GM12878 (cell line): ENCODE data around the gene DLG2. TPM values are rescaled to one million over a fixed set of nuclear protein-coding genes. Genes with fewer than 3 reads are reported as not detected.
A peak's percentile ranks its signal among the peaks of the same experiment; 100 is the strongest.

ENCODE experiments used
- ATAC-seq: fragments of 200-7000 bp; cut with Tn5 transposase; 3 replicates; pipeline ENCODE4 v1.9.1; 2020; ENCODE audit warnings: mild to moderate bottlenecking, moderate library complexity
- BruUV-seq: library from RNA; stranded (reverse); fragments of 400-500 nt; replicated peaks from 2 replicates; lab custom pipeline; 2021; lab: Mats Ljungman, UMichigan
- CTCF ChIA-PET: fragments of 300-600 bp; sonication (Branson Sonifier 250); formaldehyde crosslinking; extraction: SDS; loops from one replicate; lab custom pipeline; 2021; ENCODE audit warnings: inconsistent platforms; lab: Yijun Ruan, JAX
- POLR2A ChIA-PET: fragments of 350-600 bp; formaldehyde crosslinking; extraction: SDS; loops from one replicate; lab custom pipeline; 2021; ENCODE audit warnings: inconsistent platforms; lab: Charles Lee
- RAD21 ChIA-PET: fragments of 300-600 bp; sonication (Branson Sonifier 250); formaldehyde crosslinking; loops from one replicate; lab custom pipeline; 2023; ENCODE audit warnings: antibody characterized with exemption; ENCODE audit not compliant: unreplicated experiment; lab: Charles Lee
- SMC1A ChIA-PET: fragments of 300-600 bp; sonication (Branson Sonifier 250); formaldehyde crosslinking; loops from one replicate; lab custom pipeline; 2023; ENCODE audit not compliant: unreplicated experiment, uncharacterized antibody; lab: Charles Lee
- DNase-seq: peaks from one replicate; pipeline ENCODE4 v3.0.0-alpha.2; 2011; ENCODE audit warnings: low read depth, low spot score
- FAIRE-seq: peaks from 3 replicates; lab custom pipeline; 2011; peaks lifted over from hg19 to GRCh38; lab: Jason Lieb, UNC
- H2AFZ ChIP-seq: 2 replicates; pipeline ENCODE4 v1.6.0; 2011; ENCODE audit warnings: low read depth, low read length, control low read depth; ENCODE audit not compliant: control insufficient read depth
- H3K27ac ChIP-seq: 2 replicates; pipeline ENCODE4 v1.5.1; 2011; ENCODE audit warnings: control low read depth; ENCODE audit not compliant: control insufficient read depth, insufficient read depth
- H3K27me3 ChIP-seq, 2 experiments: replicated peaks in 1 of 2; 2 replicates each; pipeline versions ENCODE4 v1.6.0 to v1.6.1; 2011; ENCODE audit warnings: low read length in 1 of 2; ENCODE audit not compliant: control insufficient read depth in 2 of 2, insufficient read depth in 2 of 2
- H3K36me3 ChIP-seq, 2 experiments: 2 replicates each; pipeline ENCODE4 v1.5.1; 2011; ENCODE audit warnings: low read length in 1 of 2; ENCODE audit not compliant: control insufficient read depth in 2 of 2, insufficient read depth in 2 of 2
- H3K4me1 ChIP-seq: 2 replicates; pipeline ENCODE4 v1.6.1; 2011; ENCODE audit warnings: mild to moderate bottlenecking, low read length, moderate library complexity, mixed read lengths; ENCODE audit not compliant: control insufficient read depth, insufficient read depth
- H3K4me2 ChIP-seq: 2 replicates; pipeline ENCODE4 v1.6.0; 2011; ENCODE audit warnings: control low read depth; ENCODE audit not compliant: control insufficient read depth, insufficient read depth
- H3K4me3 ChIP-seq: fragments of 200-600 bp; sonication (generic); 2 replicates; pipeline ENCODE4 v1.5.1; 2016
- H3K79me2 ChIP-seq: 2 replicates; pipeline ENCODE4 v1.6.0; 2011; ENCODE audit warnings: low read length; ENCODE audit not compliant: control insufficient read depth, insufficient read depth
- H3K9ac ChIP-seq: 2 replicates; pipeline ENCODE4 v1.8.0; 2011; ENCODE audit warnings: low read length, control low read depth, mixed read lengths; ENCODE audit not compliant: control insufficient read depth, insufficient read depth
- H3K9me3 ChIP-seq: replicated peaks from 3 replicates; pipeline ENCODE4 v1.5.1; 2011; ENCODE audit warnings: mild to moderate bottlenecking, low read length; ENCODE audit not compliant: control insufficient read depth, insufficient read depth
- H4K20me1 ChIP-seq: 2 replicates; pipeline ENCODE4 v1.6.0; 2011; ENCODE audit not compliant: control insufficient read depth, insufficient read depth
- ETV6 ChIP-seq, 2 experiments: fragments of 450-650 bp in 1 of 2; IDR thresholded peaks in 1 of 2; conservative IDR thresholded peaks in 1 of 2; 2 replicates each; pipeline ENCODE4 v1.6.1; 2014; ENCODE audit warnings: antibody characterized with exemption in 1 of 2, borderline replicate concordance in 1 of 2, low read depth in 1 of 2, mild to moderate bottlenecking in 1 of 2, moderate library complexity in 1 of 2
- IRF4 ChIP-seq: IDR thresholded peaks from 2 replicates; pipeline ENCODE4 v1.6.1; 2011; ENCODE audit warnings: low read depth, low read length
- KLF5 ChIP-seq: fragments of 450-650 bp; IDR thresholded peaks from 2 replicates; pipeline ENCODE4 v1.6.1; 2014; ENCODE audit warnings: mild to moderate bottlenecking; ENCODE audit not compliant: partially characterized antibody
- RAD21 ChIP-seq: IDR thresholded peaks from 2 replicates; pipeline ENCODE4 v1.6.1; 2011; ENCODE audit warnings: mild to moderate bottlenecking, low read depth, low read length, moderate library complexity; ENCODE audit not compliant: insufficient read depth
- SMC3 ChIP-seq: IDR thresholded peaks from 2 replicates; pipeline ENCODE4 v1.6.1; 2011; ENCODE audit warnings: low read length, improper control_type of control experiment, borderline replicate concordance
- YY1 ChIP-seq: IDR thresholded peaks from 2 replicates; pipeline ENCODE4 v1.6.1; 2011; ENCODE audit warnings: low read depth, mild to moderate bottlenecking, low read length
- WGBS: methylation state at CpG from one replicate; pipeline ENCODE4 v1.1.6; 2016; ENCODE audit warnings: low lambda C conversion rate; ENCODE audit not compliant: insufficient replicate concordance, insufficient coverage; ENCODE audit errors: missing lambda C conversion rate; 5-methylcytosine and 5-hydroxymethylcytosine counted together
- in situ Hi-C: fragments of 300-500 bp; cut with MboI; formaldehyde crosslinking; loops from 9 replicates; pipeline ENCODE4 v1.14.3; 2018; ENCODE audit warnings: mixed read lengths
- intact Hi-C: fragments of 100-400 bp; cut with micrococcal nuclease; formaldehyde crosslinking; loops from one replicate; pipeline ENCODE4 v1.14.2; 2022; ENCODE audit not compliant: unreplicated experiment
- polyA plus RNA-seq, 11 experiments: library from polyadenylated mRNA; depleted of rRNA in 4 of 11; unstranded in 6 of 11; stranded (reverse) in 5 of 11; fragments of >200 nt; fragmentation: Nextera tagmentation in 4 of 11; fragmentation: Illumina TruSeq in 1 of 11; extraction: Ambion mirVana in 4 of 11; extraction: Trizol in 1 of 11; gene quantifications; 1 replicate in 1 of 11; 2 replicates in 10 of 11; pipeline versions ENCODE4 v1.2.1 to v1.2.3, GENCODE V29; 2011 to 2016; ENCODE audit warnings: inconsistent platforms in 2 of 11, missing spikeins in 2 of 11, low read depth in 1 of 11
- total RNA-seq, 4 experiments: library from RNA; depleted of rRNA in 3 of 4; stranded (reverse); fragments of >200 nt in 3 of 4; fragmentation: Illumina TruSeq in 1 of 4; extraction: Trizol in 1 of 4; gene quantifications; 2 replicates each; pipeline versions ENCODE4 v1.2.1 to v1.2.3, GENCODE V29; 2013 to 2021
- TF ChIP-seq, protein P1 (sequence below): fragments of 450-650 bp; IDR thresholded peaks from 2 replicates; pipeline ENCODE4 v1.6.1; 2016; ENCODE audit warnings: mild to moderate bottlenecking
- TF ChIP-seq, protein P2 (sequence below), 3 experiments: IDR thresholded peaks in 2 of 3; conservative IDR thresholded peaks in 1 of 3; 2 replicates each; pipeline ENCODE4 v1.5.1; 2011; ENCODE audit warnings: low read depth in 3 of 3, low read length in 3 of 3, mild to moderate bottlenecking in 3 of 3, control low read depth in 2 of 3, moderate library complexity in 2 of 3, inconsistent platforms in 1 of 3, mixed read lengths in 1 of 3; ENCODE audit not compliant: control insufficient read depth in 2 of 3, insufficient read depth in 1 of 3; ENCODE audit errors: extremely low read depth in 1 of 3

The DLG2 gene
- total and polyA plus RNA-seq, 10 of the 15 experiments (the other 5 are each of a cell fraction or from before 2014, with no cell fraction given), result 0.09 to 0.98 (median 0.35) TPM

DNA sequence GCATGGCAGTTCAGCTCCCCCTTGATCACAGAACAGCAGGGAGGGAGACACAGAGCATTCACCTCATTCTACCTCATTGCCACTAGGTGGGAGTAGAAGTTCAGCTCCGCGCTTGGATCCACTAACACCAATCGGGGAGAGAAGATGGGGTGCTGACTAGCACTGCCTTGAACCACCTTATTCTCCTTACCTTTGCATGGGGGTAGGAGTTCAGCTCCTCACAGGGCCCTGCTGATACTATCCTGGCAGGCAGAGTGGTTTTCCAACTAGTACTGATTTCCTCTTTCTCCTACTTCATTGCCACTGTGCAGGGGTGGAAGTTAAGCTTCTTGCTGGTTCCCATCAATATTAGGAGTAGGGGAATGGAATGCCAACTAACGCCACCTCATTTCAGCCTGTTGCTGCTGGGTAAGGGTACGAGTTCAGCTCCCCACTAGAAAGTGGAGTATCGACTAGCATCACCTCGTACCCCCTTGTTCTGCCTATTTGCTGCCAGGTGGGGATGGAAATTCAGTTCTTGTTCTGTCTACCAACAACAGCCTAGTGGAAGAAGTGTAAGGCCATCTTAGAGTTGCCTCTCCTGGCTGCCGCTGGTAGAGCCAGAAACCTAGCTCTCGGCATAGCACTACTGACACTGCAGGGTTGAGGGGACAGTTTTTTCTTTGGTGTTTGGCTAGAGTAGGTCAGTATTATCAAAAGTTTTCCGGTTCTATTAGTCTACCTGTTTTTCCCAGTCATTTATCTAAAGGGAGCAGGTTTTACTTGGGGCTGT lies 1790.1 kb downstream of the DLG2 start:
- no peaks in the 10 kb centered on the region for H3K9me3 ChIP-seq
- BruUV-seq, result no TSS peak
- no peak overlapping the region for H3K9ac ChIP-seq
- no peak overlapping the region for H3K4me3 ChIP-seq
- intact Hi-C loops, result loop anchor here (1.0 to 5.0 kb wide), 4 partner anchors 120 to 688 kb away; no protein-coding TSS in a partner anchor
- ChIA-PET RAD21 (interaction anchor here (0.5 to 1.9 kb wide), 11 partner anchors 9 to 936 kb away, joined by 3 to 9 read pairs (median 4); partner anchors contain the start of gene DDIAS), CTCF (interaction anchor here (0.7 to 5.0 kb wide), 27 partner anchors 8 to 855 kb away, joined by 3 to 37 read pairs (median 5); no protein-coding TSS in a partner anchor), POLR2A (no interaction called here), SMC1A (interaction anchor here (0.9 to 1.5 kb wide), 9 partner anchors 8 to 729 kb away, joined by 3 to 7 read pairs (median 3); no protein-coding TSS in a partner anchor)
- no peaks in the 10 kb centered on the region for H3K79me2 ChIP-seq
- DNase-seq (peak; percentile 5), FAIRE-seq (peak; percentile 97), ATAC-seq (peak; percentile 97)
- WGBS, result 18% methylated on average over 10 of the region's 10 CpGs
- in situ Hi-C loops, result loop anchor here (5.0 to 10.0 kb wide), 2 partner anchors 425 to 728 kb away; no protein-coding TSS in a partner anchor
- TF ChIP-seq, protein P1, sequence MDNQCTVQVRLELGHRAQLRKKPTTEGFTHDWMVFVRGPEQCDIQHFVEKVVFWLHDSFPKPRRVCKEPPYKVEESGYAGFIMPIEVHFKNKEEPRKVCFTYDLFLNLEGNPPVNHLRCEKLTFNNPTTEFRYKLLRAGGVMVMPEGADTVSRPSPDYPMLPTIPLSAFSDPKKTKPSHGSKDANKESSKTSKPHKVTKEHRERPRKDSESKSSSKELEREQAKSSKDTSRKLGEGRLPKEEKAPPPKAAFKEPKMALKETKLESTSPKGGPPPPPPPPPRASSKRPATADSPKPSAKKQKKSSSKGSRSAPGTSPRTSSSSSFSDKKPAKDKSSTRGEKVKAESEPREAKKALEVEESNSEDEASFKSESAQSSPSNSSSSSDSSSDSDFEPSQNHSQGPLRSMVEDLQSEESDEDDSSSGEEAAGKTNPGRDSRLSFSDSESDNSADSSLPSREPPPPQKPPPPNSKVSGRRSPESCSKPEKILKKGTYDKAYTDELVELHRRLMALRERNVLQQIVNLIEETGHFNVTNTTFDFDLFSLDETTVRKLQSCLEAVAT, result peak; percentile 55; the same call in 1 of the 2 replicates
- TF ChIP-seq, protein P2, sequence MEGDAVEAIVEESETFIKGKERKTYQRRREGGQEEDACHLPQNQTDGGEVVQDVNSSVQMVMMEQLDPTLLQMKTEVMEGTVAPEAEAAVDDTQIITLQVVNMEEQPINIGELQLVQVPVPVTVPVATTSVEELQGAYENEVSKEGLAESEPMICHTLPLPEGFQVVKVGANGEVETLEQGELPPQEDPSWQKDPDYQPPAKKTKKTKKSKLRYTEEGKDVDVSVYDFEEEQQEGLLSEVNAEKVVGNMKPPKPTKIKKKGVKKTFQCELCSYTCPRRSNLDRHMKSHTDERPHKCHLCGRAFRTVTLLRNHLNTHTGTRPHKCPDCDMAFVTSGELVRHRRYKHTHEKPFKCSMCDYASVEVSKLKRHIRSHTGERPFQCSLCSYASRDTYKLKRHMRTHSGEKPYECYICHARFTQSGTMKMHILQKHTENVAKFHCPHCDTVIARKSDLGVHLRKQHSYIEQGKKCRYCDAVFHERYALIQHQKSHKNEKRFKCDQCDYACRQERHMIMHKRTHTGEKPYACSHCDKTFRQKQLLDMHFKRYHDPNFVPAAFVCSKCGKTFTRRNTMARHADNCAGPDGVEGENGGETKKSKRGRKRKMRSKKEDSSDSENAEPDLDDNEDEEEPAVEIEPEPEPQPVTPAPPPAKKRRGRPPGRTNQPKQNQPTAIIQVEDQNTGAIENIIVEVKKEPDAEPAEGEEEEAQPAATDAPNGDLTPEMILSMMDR (IDR thresholded peaks at IDR 0.05 in 2 of 3, conservative IDR thresholded peaks at IDR 0.05 in 1 of 3; ENCODE audit: control insufficient read depth in 2 of 3, extremely low read depth in 1 of 3, insufficient read depth in 1 of 3, low read depth in 3 of 3, low read length in 3 of 3), result peak; percentile 77 to 80 (median 79); a peak in 5 of 6 replicates
- TF ChIP-seq KLF5 (no peak), ETV6 (conservative IDR thresholded peaks at IDR 0.05 in 1 of 2, IDR thresholded peaks at IDR 0.05 in 1 of 2; ENCODE audit: borderline replicate concordance in 1 of 2, low read depth in 1 of 2) (no peak), SMC3 (peak; percentile 73), YY1 (0 out of 2 replicates have a peak, but pooled peaks have one; percentile 29), RAD21 (peak; percentile 86), IRF4 (0 out of 2 replicates have a peak, but pooled peaks have one; percentile 25)
- H2AFZ ChIP-seq, result no peak overlapping the region
- H3K4me1 ChIP-seq, result peaks cover 4% of the 10 kb centered on the region
- peaks cover 0 to 5% of the 10 kb centered on the region in 2 experiments; a peak in 1 of 4 replicates for H3K27me3 ChIP-seq
- no peak overlapping the region for H3K4me2 ChIP-seq
- H3K27ac ChIP-seq, result no peak overlapping the region
- no peaks in the 10 kb centered on the region for H3K36me3 ChIP-seq
- no peaks in the 10 kb centered on the region for H4K20me1 ChIP-seq
